Adrenal gland (tissue), 12 donors: ENCODE results near the gene PRRC2B. TPM values are rescaled to one million over a fixed set of nuclear protein-coding genes. Genes with fewer than 3 reads are reported as not detected.

Experiments used
- DNase-seq, 7 donors: peaks; one replicate each; pipeline ENCODE4 v3.0.0-alpha.2; 2019 to 2020
- H3K27ac ChIP-seq, 5 donors: fragments of 200-600 bp; sonication (generic) in 4 of 5; 1 replicate in 3 of 5; 2 replicates in 2 of 5; pipeline versions ENCODE4 v1.5.1 to v1.8.0; 2016 to 2020; ENCODE audit warnings: mild to moderate bottlenecking in 1 of 5
- H3K27me3 ChIP-seq: fragments of 200-600 bp; 2 replicates; pipeline ENCODE4 v1.8.0; 2021
- H3K36me3 ChIP-seq, 2 donors: fragments of 200-600 bp; replicated peaks in 1 of 2; 1 replicate in 1 of 2; 2 replicates in 1 of 2; pipeline versions ENCODE4 v1.5.1 to v1.8.0; 2018 to 2022
- H3K4me1 ChIP-seq, 2 donors: fragments of 200-600 bp; replicated peaks in 1 of 2; 1 replicate in 1 of 2; 2 replicates in 1 of 2; pipeline versions ENCODE4 v1.5.1 to v1.8.0; 2018 to 2021
- H3K4me3 ChIP-seq, 4 donors: fragments of 200-600 bp; sonication (generic) in 3 of 4; one replicate each; pipeline ENCODE4 v1.5.1; 2016 to 2018
- H3K9me3 ChIP-seq, 3 donors: fragments of 200-600 bp; sonication (generic) in 1 of 3; replicated peaks in 1 of 3; 1 replicate in 2 of 3; 2 replicates in 1 of 3; pipeline versions ENCODE4 v1.5.1 to v1.8.0; 2016 to 2021
- CTCF ChIP-seq, 6 experiments: fragments of 450-650 bp in 4 of 6; fragments of 200-600 bp in 2 of 6; sonication (generic) in 1 of 6; IDR thresholded peaks; 1 replicate in 5 of 6; 2 replicates in 1 of 6; pipeline versions ENCODE4 v1.5.1 to v1.8.0; 2016 to 2021; ENCODE audit warnings: antibody characterized with exemption in 6 of 6, mild to moderate bottlenecking in 2 of 6, moderate library complexity in 1 of 6
- POLR2A ChIP-seq, 2 donors: fragments of 450-650 bp; IDR thresholded peaks; one replicate each; pipeline ENCODE4 v1.6.1; 2017; ENCODE audit warnings: antibody characterized with exemption in 2 of 2, mild to moderate bottlenecking in 2 of 2, moderate library complexity in 1 of 2
- WGBS, 4 donors: extraction: QIAGEN DNeasy Blood & Tissue Kit in 2 of 4; methylation state at CpG; one replicate each; pipeline versions ENCODE4 v1.1.5 to v1.1.7; 2013 to 2017; 5-methylcytosine and 5-hydroxymethylcytosine counted together
- intact Hi-C, 2 donors: fragments of 100-400 bp; cut with DNase I; formaldehyde crosslinking; loops; one replicate each; pipeline versions ENCODE4 v1.14.1 to v1.15.0; 2022 to 2023
- polyA plus RNA-seq, 3 donors: library from polyadenylated mRNA; stranded (reverse); fragments of 200-250 nt in 2 of 3; fragments of 350-450 nt in 1 of 3; fragmentation: Illumina TruSeq in 1 of 3; extraction: RNeasy Lipid Tissue Mini Kit (QIAGEN cat#74804) in 1 of 3; gene quantifications; one replicate each; pipeline ENCODE4 v1.2.3, GENCODE V29; 2013 to 2014
- total RNA-seq, 9 donors: library from RNA; depleted of rRNA in 4 of 9; stranded (reverse); fragments of >200 nt in 4 of 9; fragments of 120-200 nt in 1 of 9; fragmentation: NEBNext Ultra II Directional in 1 of 9; extraction: Animal tissue kit (Norgen Biotek cat#: 25700) in 1 of 9; gene quantifications; one replicate each; pipeline versions ENCODE4 v1.1.0 to v1.2.4, GENCODE V29; 2013 to 2023
- donor health status: healthy with polysubstance abuse.
- donor health status: Bipolar disorder and iron deficiency.
- donor health status: DM: yes; HTN: yes; CAD: no.
- donor health status: DM: no; HTN: no; CAD: no.
- donor health status: DM: no; HTN: no; CAD: no.
- donor health status: DM: yes; HTN: yes; CAD: no.

PRRC2B gene
- total and polyA plus RNA-seq, 12 donors, result 42.3 to 255 (median 145) TPM

GRCh38 chr9:131475956-131476776 lies 82.3 kb downstream of the PRRC2B start:
- H3K4me3 ChIP-seq, result no peak overlapping the region
- no peaks in the 10 kb centered on the region for H3K27me3 ChIP-seq
- DNase-seq, result no peak
- no peaks in the 10 kb centered on the region for H3K4me1 ChIP-seq
- TF ChIP-seq CTCF (IDR thresholded peaks at IDR 0.05), result peak in 4 of 6 experiments; percentile 28 to 38 (median 38)
- TF ChIP-seq POLR2A (IDR thresholded peaks at IDR 0.05), result no peak
- H3K9me3 ChIP-seq, result no peaks in the 10 kb centered on the region
- peaks cover 0 to 98% of the 10 kb centered on the region in 2 donors for H3K36me3 ChIP-seq
- 85 to 94% (median 91%) methylated on average over 20 to 40 of the region's 40 CpGs for WGBS, 4 donors
- H3K27ac ChIP-seq, result no peak overlapping the region
- intact Hi-C loops, result loop anchor here in 1 of 2 donors (5.0 to 10.0 kb wide), 2 partner anchors 81 to 124 kb away; partner anchors contain the start of gene PRRC2B

DNA sequence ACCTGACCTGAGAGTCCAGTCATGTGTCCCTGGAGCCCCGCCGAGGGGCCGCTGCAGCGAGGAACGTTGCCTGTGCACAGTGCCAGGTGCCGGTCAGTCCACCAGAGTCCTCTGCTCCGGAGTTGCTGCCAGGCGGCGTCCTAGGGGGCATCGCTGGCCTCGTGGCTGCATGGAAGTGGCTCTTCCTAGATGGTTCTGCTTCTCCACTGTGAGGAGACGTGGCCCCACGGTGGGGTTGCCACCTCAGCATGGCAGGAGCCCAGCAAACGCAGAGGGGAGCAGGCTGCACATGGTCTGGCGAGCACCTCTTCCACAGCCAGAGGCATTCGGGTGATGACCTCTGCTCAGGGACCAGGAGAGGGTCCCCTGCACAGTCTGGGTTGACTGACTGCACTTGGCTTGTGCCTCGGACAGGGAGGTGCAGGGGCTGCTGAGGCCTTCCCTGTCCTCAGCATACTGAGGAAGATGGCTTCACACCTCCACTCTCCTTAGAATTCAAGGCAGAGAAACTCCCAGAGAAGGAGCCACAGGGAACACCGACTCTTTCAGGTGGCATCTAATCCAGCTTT lies 83.0 kb downstream of the PRRC2B start:
- TF ChIP-seq POLR2A (IDR thresholded peaks at IDR 0.05) (no peak), CTCF (IDR thresholded peaks at IDR 0.05) (no peak)
- H3K4me1 ChIP-seq, result no peaks in the 10 kb centered on the region
- intact Hi-C loops, result loop anchor here in 1 of 2 donors (5.0 to 10.0 kb wide), 2 partner anchors 82 to 125 kb away; partner anchors contain the start of gene PRRC2B
- no peak overlapping the region for H3K4me3 ChIP-seq
- H3K27ac ChIP-seq, result peak overlapping the region in 1 of 5 donors; percentile 34
- H3K36me3 ChIP-seq, result peaks cover 0 to 98% of the 10 kb centered on the region in 2 donors
- no peaks in the 10 kb centered on the region for H3K9me3 ChIP-seq
- no peaks in the 10 kb centered on the region for H3K27me3 ChIP-seq
- DNase-seq, result no peak
- 81 to 87% (median 84%) methylated on average over 3 to 18 of the region's 18 CpGs for WGBS, 4 donors

GRCh38 chr9:131477367-131477766 lies 83.5 kb downstream of the PRRC2B start:
- intact Hi-C loops, result loop anchor here in 1 of 2 donors (5.0 to 10.0 kb wide), 2 partner anchors 83 to 125 kb away; partner anchors contain the start of gene PRRC2B
- Histone ChIP-seq H3K4me1 (no peaks in the 10 kb centered on the region), H3K9me3 (no peaks in the 10 kb centered on the region), H3K27me3 (no peaks in the 10 kb centered on the region), H3K4me3 (no peak overlapping the region), H3K36me3 (peaks cover 0 to 100% of the 10 kb centered on the region in 2 donors), H3K27ac (peak overlapping the region in 1 of 5 donors; percentile 34)
- DNase-seq, result no peak
- TF ChIP-seq POLR2A (IDR thresholded peaks at IDR 0.05) (no peak), CTCF (IDR thresholded peaks at IDR 0.05) (no peak)
- WGBS, 4 donors, result 70 to 81% (median 76%) methylated on average over 7 to 11 of the region's 11 CpGs

- no peaks in the 10 kb centered on the region for H3K9me3 ChIP-seq
- intact Hi-C loops, result loop anchor here in 1 of 2 donors (5.0 to 10.0 kb wide), 2 partner anchors 83 to 126 kb away; partner anchors contain the start of gene PRRC2B
- no peaks in the 10 kb centered on the region for H3K4me1 ChIP-seq
- peaks cover 0 to 100% of the 10 kb centered on the region in 2 donors for H3K36me3 ChIP-seq
- H3K27me3 ChIP-seq, result no peaks in the 10 kb centered on the region
- WGBS, 4 donors, result 70 to 81% (median 78%) methylated on average over 19 of the region's 19 CpGs
- H3K4me3 ChIP-seq, result no peak overlapping the region
- DNase-seq, result no peak
- no peak for TF ChIP-seq CTCF (IDR thresholded peaks at IDR 0.05)
- TF ChIP-seq POLR2A (IDR thresholded peaks at IDR 0.05), result no peak
- peak overlapping the region in 1 of 5 donors; percentile 34 for H3K27ac ChIP-seq
These were observed 84.0 kb downstream of the PRRC2B start for GRCh38 chr9:131477816-131478419.
